HG03442 (cell line): ENCODE measurements around the gene GREB1.
"Not testable (repeated sequence)": the region's sequence is repeated elsewhere in the genome, so short reads cannot be mapped to it uniquely, and the experiment has no call there.

Experiments used
- ATAC-seq: cut with Tn5 transposase; IDR thresholded peaks from one replicate; pipeline ENCODE4 v1.9.1; 2021; ENCODE audit warnings: mild to moderate bottlenecking, moderate library complexity; ENCODE audit not compliant: unreplicated experiment

Gene GREB1

DNA sequence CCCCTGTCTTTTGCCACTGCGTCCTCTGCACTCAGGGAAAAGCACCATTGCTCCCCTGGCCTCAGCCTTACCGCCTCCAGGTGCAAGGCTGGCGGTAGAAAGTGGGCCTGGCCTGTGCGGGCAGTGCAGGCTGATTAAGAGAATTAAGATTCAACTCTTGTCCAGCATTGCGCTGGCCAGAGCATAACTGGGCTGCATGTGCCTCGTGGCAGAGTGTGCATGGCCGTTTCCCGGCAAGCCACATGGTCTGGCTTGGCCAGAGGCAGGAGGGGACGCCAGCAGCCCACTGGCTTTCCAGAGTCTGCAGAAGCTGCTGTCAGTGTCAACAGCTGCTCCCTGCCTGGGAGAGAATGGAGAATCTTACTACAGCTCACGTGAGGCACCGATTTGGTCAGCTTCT, 123.8 kb downstream of the GREB1 start:
- no peak for ATAC-seq

DNA sequence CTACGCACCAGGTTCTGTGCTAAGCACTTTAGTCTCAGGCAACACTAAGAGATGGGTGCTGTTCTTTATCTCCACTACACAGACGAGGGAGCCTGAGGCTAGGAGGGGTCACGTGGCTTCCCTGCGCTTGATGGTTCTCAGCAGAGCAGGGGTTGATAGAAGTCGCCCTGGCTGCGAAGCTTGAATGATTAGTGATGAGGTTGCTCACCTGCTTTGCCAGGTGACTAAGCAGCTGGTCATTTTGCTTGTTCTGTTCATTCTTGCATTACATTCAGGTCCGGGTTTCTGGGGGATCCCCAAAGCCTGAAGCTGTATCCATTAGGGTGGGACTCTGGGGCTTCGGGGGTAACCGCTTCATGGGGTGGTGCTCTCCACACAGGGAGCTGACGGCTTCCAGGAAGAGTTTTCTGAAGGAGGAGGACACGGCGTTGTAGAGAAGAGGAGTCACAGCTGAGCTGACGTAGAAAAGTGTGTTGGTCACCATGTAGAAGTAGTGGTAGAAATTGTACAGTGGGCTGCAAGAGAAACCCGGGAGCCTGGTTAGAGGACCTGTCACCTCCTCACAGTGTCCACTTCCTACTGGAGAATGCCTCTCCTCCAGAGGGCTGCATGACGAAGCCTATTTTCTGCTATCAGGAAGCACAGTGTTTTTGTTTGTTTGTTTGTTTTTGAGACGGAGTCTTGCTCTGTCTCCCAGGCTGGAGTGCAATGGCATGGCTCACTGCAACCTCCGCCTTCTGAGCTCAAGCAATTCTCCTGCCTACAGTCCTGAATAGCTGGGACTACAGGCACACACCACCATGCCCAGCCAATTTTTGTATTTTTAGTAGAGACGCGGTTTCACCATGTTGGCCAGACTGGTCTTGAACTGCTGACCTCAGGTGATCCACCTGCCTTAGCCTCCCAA, 124.6 kb downstream of the GREB1 start:
- ATAC-seq = no peak

- no peak for ATAC-seq
These were observed 125.2 kb downstream of the GREB1 start for GRCh38 chr2:11659115-11659475.

- ATAC-seq = no peak
These were observed 126.0 kb downstream of the GREB1 start for GRCh38 chr2:11659851-11660250.

DNA sequence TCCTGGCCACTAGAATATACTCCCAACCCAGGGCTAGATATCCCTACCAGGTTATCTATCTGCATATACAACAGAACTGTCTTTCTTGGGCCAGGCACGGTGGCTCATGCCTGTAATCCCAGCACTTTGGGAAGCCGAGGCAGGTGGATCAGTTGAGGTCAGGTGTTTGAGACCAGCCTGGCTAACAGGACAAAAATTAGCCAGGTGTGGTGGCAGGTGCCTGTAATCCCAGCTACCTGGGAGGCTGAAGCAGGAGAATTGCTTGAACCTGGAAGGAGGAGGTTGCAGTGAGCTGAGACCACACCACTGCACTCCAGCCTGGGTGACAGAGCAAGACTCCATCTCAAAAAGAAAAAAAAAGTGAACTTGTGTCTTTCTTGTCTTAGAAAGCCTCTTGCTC, 126.6 kb downstream of the GREB1 start:
- not testable (repeated sequence) for ATAC-seq

DNA sequence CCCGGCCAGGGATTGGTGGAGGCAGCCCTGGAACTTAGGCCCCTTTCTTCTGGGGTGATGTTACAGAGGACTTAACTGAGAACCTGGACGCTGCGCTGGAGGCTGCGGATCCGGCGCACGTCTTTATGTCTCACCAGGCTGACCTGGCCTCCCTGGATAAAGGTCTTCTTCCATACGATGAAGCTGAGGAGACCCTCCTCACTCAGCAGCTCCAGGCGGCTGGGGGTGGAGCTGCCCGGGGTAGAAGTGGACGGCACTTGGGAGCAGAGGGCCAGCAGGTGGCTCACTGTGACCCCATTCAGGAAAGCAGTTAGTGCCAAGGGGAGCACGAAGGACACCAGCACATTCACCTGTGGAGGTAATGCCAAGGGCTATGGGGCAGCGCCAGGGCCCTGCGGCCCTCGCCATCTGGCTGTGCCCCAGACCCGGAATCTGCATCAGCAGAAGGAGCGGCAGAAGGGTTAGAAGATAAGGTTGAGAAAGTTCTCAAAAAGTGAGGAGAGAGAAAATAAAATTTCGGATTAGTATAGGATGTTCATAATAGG, 128.1 kb downstream of the GREB1 start:
- ATAC-seq = no peak

GRCh38 chr2:11662882-11663281, 129.0 kb downstream of the GREB1 start:
- ATAC-seq = no peak

GRCh38 chr2:11663427-11663826, 129.6 kb downstream of the GREB1 start:
- no peak for ATAC-seq

GRCh38 chr2:11665028-11665427, 131.2 kb downstream of the GREB1 start:
- ATAC-seq = no peak

- no peak for ATAC-seq
These were observed 131.9 kb downstream of the GREB1 start for GRCh38 chr2:11665510-11666362.

DNA sequence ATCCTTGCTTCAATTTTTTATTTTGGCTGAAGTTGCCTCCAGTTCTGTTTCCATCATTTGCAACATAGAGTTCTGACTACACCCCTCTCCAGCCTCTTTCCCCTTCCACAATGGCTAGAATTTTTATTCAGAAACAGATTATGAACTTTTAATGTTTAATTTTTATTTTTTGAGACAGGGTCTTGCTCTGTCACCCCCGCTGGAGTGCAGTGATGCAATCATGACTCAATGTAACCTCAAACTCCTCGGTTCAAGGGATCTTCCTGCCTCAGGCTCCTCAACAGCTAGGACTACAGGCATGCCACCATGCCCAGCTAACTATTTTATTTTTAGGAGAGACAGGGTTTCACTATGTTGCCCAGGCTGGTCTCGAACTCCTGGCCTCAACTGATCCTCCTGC, 133.3 kb downstream of the GREB1 start:
- ATAC-seq = no peak

DNA sequence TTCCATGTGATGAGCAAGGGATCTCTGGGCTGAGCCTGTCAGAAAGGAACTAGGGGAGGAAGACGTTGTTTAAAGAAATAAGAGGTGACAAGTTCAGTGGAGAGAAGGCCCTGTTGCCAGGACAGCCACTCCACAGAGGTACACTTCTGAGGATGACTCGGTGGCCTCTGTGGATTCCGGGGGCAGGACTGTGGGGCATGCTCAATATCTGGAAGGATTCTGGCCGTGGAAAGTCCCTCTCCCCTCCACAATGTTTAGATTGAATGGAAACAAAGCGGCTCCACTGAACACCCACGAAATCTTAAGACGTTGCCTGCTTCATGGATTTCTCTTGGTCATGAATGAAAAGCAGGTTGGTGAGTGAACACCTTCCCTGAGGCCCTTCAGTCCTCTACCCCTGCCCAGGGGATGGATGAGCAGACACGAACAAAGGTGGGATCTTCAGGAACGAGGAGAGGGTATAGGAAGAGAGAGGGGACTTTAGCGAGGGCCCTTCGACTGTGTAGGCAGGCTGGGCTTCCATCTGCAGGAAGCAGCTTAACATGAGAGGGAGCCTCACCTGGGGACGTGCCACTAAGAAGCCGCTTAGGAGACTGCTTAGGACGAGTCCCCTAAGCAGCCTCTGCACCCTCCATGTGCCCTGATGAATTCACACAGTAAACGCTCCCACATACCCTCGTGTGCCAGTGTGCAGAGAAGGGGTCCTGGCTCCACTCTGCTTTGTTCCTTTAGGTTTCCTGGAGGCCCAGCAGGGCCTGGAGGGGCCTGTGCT, 134.2 kb downstream of the GREB1 start:
- ATAC-seq = no peak

GRCh38 chr2:11669454-11670291, 135.8 kb downstream of the GREB1 start, which contains the start of gene NTSR2:
TSS of gene NTSR2 (minus strand) at chr2:11670195. CDS start at chr2:11670129, 66 bp downstream.
- ATAC-seq = no peak

- ATAC-seq = no peak
These were observed 138.6 kb downstream of the GREB1 start for GRCh38 chr2:11672407-11672806.

GRCh38 chr2:11674983-11675382, 141.1 kb downstream of the GREB1 start:
- no peak for ATAC-seq

DNA sequence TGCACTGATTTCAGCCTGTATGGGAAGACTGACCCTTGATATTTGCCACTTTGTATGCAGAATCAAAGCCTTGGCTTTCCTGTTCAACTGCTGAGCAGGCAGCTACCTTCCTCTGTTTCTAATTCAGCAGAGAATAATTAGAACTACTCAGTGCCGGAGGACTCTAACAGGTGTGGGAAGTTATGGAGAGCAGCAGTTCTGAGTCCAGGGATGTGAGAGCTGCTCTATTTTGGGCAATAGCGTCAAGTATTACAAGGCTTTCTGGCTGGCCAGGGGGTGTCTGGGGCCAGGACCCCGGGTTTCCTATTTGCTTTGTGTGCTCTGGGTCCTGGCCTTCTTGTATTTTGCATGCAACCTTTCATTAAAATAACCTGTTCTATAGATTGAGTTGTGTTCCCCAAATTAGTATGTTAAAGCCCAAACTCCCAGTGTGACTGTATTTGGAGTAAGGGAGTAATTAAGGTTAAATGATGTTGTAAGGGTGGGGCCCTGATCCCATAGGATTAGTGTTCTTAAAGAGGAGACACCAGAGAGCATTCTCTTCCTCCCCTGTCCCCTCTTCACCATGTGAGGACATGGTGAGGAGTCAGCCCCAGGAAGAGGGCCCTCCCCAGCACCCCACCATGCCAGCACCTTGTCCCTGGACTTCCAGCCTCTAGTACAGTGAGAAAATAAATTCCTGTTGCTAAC, 141.7 kb downstream of the GREB1 start:
- ATAC-seq = no peak

DNA sequence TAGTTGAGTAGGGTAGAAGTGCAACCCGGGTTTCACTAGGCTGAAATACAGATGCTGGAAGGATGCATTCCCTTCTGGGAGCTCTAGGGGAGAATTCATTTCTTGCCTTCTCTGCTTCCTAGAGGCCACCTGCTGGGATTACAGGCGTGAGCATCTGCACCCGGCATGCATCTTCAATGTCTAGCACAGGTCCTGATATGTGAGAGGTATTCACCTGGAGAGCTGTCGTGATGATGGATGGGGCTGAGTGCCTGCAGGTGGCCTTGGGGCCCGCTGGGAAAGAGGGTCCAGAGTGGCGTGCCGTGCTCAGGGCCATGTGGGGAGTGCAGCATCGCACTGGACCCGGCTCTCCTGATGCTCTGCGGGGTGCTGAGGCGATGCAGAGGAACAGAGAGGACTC, 142.8 kb downstream of the GREB1 start:
- ATAC-seq = no peak

DNA sequence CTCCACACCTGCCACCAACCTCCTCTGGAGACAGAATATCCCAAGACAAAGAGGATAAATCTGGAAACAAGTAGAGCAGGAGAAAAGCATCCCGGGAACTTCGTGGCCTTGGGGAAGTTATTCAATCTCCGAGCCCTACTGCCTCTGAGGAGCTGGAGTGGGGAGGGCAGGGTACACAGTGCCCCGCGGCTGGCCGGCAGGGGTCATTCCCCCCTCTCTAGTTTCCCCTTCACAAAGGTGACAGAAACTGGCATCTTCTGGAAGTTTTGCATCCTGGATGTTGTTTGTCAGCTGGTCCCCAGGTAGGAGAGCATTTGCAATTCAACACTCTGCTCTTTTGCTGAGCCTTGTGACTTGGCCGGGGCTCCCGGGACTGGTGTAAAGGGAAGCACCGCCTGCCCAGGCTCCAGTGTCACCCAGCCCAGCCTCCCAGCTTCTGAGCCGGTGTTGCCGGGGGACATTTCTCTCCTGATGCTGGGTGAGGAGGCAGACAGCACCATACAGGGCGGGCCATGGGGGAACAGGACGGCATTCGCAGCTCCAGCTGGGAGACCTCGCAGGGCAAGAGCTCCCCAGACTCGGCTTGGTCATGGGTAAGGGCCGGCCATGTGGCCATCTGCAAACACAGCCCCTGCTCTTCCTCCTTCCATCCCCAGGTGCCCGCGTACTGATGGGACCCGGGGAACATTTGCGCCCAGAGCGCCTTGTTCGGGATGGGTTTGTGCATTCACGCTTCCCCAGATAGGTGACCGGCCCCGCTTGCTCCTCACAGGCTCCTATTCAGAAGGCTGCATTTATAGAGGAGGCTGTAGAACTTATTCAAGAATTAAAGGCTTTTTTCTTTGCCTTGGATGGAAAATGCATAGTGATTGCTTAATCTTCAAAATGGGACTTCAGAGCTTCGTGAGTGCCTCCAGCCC, 143.6 kb downstream of the GREB1 start:
- no peak for ATAC-seq
